GM12878 (cell line): Measurements from ENCODE around the gene PIGV. TPM values are rescaled to one million over a fixed set of nuclear protein-coding genes. Genes with fewer than 3 reads are reported as not detected.

Experiments used
- CTCF ChIP-seq, 3 experiments: IDR thresholded peaks in 2 of 3; conservative IDR thresholded peaks in 1 of 3; 2 replicates each; pipeline ENCODE4 v1.5.1; 2011; ENCODE audit warnings: low read depth in 3 of 3, low read length in 3 of 3, mild to moderate bottlenecking in 3 of 3, control low read depth in 2 of 3, moderate library complexity in 2 of 3, inconsistent platforms in 1 of 3, mixed read lengths in 1 of 3; ENCODE audit not compliant: control insufficient read depth in 2 of 3, insufficient read depth in 1 of 3; ENCODE audit errors: extremely low read depth in 1 of 3
- FOS ChIP-seq: IDR thresholded peaks from 3 replicates; pipeline ENCODE4 v1.6.1; 2011; ENCODE audit warnings: borderline replicate concordance; ENCODE audit not compliant: insufficient read length; ENCODE audit errors: extremely low read depth
- IKZF1 ChIP-seq: fragments of 450-650 bp; conservative IDR thresholded peaks from 2 replicates; pipeline ENCODE4 v1.6.1; 2017; ENCODE audit warnings: antibody characterized with exemption, mild to moderate bottlenecking
- IRF5 ChIP-seq: fragments of 450-650 bp; IDR thresholded peaks from 2 replicates; pipeline ENCODE4 v1.6.1; 2017; ENCODE audit warnings: borderline replicate concordance
- KDM1A ChIP-seq: fragments of 200-600 bp; sonication (generic); IDR thresholded peaks from 2 replicates; pipeline ENCODE4 v1.6.1; 2016; ENCODE audit warnings: borderline replicate concordance
- MTA2 ChIP-seq: fragments of 450-650 bp; IDR thresholded peaks from 2 replicates; pipeline ENCODE4 v1.6.1; 2016; ENCODE audit warnings: low read depth, mild to moderate bottlenecking, moderate library complexity
- NKRF ChIP-seq: fragments of 450-650 bp; conservative IDR thresholded peaks from 2 replicates; pipeline ENCODE4 v1.6.1; 2017; ENCODE audit warnings: mild to moderate bottlenecking, moderate library complexity
- NR2F1 ChIP-seq: fragments of 450-650 bp; conservative IDR thresholded peaks from 2 replicates; pipeline ENCODE4 v1.6.1; 2017; ENCODE audit warnings: mild to moderate bottlenecking
- PRDM15 ChIP-seq: fragments of 450-650 bp; formaldehyde crosslinking; IDR thresholded peaks from 2 replicates; pipeline ENCODE4 v1.4.0; 2020; ENCODE audit warnings: mild to moderate bottlenecking, moderate library complexity
- RAD51 ChIP-seq: fragments of 450-650 bp; IDR thresholded peaks from 2 replicates; pipeline ENCODE4 v1.6.1; 2016; ENCODE audit warnings: moderate library complexity, mild to moderate bottlenecking, inconsistent platforms
- RELB ChIP-seq: fragments of 450-650 bp; IDR thresholded peaks from 2 replicates; pipeline ENCODE4 v1.6.1; 2017; ENCODE audit warnings: low read depth, mild to moderate bottlenecking, moderate library complexity
- ZNF687 ChIP-seq: fragments of 450-650 bp; IDR thresholded peaks from 2 replicates; pipeline ENCODE4 v1.6.1; 2017; ENCODE audit warnings: mild to moderate bottlenecking, moderate library complexity
- polyA plus RNA-seq, 11 experiments: library from polyadenylated mRNA; depleted of rRNA in 4 of 11; unstranded in 6 of 11; stranded (reverse) in 5 of 11; fragments of >200 nt; fragmentation: Nextera tagmentation in 4 of 11; fragmentation: Illumina TruSeq in 1 of 11; extraction: Ambion mirVana in 4 of 11; extraction: Trizol in 1 of 11; gene quantifications; 1 replicate in 1 of 11; 2 replicates in 10 of 11; pipeline versions ENCODE4 v1.2.1 to v1.2.3, GENCODE V29; 2011 to 2016; ENCODE audit warnings: inconsistent platforms in 2 of 11, missing spikeins in 2 of 11, low read depth in 1 of 11
- total RNA-seq, 4 experiments: library from RNA; depleted of rRNA in 3 of 4; stranded (reverse); fragments of >200 nt in 3 of 4; fragmentation: Illumina TruSeq in 1 of 4; extraction: Trizol in 1 of 4; gene quantifications; 2 replicates each; pipeline versions ENCODE4 v1.2.1 to v1.2.3, GENCODE V29; 2013 to 2021

The PIGV gene
- total and polyA plus RNA-seq, 10 of the 15 experiments (the other 5 are each of a cell fraction or from before 2014, with no cell fraction given): 8.8 to 18.1 (median 11.9) TPM

- TF ChIP-seq ZNF687 (peak; percentile 98), RAD51 (no peak), PRDM15 (no peak), IKZF1 (peak; percentile 98), MTA2 (peak; percentile 78), IRF5 (no peak), RELB (peak; percentile 96), FOS (no peak), NR2F1 (peak; percentile 99), CTCF (IDR thresholded peaks at IDR 0.05 in 2 of 3, conservative IDR thresholded peaks at IDR 0.05 in 1 of 3; ENCODE audit: control insufficient read depth in 2 of 3, extremely low read depth in 1 of 3, insufficient read depth in 1 of 3, low read depth in 3 of 3, low read length in 3 of 3) (peak in 2 of 3 experiments; percentile 8 to 21; a peak in 2 of 6 replicates), NKRF (peak; percentile 60), KDM1A (no peak)
Observed at GRCh38 chr1:26838474-26839338, 51.0 kb downstream of the PIGV start (continued).
